VCaP (cell line): ENCODE measurements around the gene SERPINA12.

Source experiments
- H3K27ac ChIP-seq: fragments of 450-650 bp; 2 replicates; pipeline ENCODE4 v1.5.1; 2017
- TF ChIP-seq, protein P1 (sequence below): fragments of 450-650 bp; conservative IDR thresholded peaks from 2 replicates; pipeline ENCODE4 v1.5.1; 2017; ENCODE audit warnings: mild to moderate bottlenecking, moderate library complexity

SERPINA12 gene

DNA sequence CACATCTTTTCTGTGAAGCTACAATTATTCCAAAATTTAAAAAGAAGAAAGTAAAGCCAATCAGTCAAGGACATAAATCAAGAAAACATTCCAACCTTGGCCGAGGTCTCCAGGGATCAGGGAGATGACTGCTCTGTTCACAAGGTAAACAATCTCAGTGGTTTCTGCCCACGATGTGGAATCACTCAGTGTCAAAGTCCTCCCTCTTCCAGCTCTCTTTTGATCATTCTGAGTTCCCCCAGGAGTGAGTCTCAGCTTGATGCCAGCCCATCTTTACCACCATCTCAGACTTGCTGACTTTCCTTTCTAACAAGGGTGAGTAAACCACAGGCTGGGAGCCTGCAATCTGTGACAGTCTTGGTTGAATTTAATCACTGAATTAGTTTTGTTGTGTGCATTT lies 28.5 kb downstream of the SERPINA12 start:
- TF ChIP-seq, protein P1, sequence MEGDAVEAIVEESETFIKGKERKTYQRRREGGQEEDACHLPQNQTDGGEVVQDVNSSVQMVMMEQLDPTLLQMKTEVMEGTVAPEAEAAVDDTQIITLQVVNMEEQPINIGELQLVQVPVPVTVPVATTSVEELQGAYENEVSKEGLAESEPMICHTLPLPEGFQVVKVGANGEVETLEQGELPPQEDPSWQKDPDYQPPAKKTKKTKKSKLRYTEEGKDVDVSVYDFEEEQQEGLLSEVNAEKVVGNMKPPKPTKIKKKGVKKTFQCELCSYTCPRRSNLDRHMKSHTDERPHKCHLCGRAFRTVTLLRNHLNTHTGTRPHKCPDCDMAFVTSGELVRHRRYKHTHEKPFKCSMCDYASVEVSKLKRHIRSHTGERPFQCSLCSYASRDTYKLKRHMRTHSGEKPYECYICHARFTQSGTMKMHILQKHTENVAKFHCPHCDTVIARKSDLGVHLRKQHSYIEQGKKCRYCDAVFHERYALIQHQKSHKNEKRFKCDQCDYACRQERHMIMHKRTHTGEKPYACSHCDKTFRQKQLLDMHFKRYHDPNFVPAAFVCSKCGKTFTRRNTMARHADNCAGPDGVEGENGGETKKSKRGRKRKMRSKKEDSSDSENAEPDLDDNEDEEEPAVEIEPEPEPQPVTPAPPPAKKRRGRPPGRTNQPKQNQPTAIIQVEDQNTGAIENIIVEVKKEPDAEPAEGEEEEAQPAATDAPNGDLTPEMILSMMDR: no peak
- no peak overlapping the region for H3K27ac ChIP-seq

DNA sequence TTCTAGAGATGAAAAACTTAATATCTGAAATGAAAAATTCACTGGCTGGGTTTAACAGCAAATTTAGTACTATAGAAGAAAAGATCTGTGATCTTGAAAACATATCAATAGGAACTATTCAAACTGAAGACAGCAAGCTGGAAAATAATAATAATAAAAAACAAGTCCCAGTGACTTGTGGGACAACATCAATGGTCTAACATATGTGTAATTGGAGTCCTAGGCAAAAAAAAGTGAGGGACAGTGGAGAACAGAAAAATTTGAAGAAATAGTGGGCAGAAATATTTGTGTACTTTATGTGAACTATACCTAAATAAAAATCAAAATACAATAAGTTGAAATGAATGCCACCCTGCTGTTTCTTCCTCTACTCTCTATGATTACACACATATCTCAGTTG lies 30.8 kb downstream of the SERPINA12 start:
- TF ChIP-seq, protein P1: no peak
- H3K27ac ChIP-seq: no peak overlapping the region

DNA sequence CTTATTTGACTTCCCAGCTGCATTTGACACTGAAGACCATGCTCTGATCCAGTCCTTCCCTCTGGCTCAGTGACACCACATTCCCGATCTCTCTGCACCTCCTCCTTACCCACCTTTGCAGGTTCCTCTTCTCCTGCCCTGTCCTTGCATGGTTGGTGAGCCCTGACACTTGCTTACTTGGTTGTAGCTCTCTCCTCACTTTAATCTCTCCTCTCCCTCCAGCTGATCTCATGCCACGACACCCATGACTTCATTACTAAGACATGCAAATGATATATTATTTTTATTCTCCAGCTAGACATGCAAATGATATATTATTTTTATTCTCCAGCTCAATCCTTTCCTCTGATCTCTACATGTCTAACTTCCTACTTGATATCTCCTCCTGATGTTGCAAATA lies 33.2 kb downstream of the SERPINA12 start, which contains the start of gene SERPINA9:
Gene SERPINA9, minus strand, starts transcription at position 175 of the 400 bp plus-strand sequence. CDS start 6,357 bp downstream, outside the sequence.
- TF ChIP-seq, protein P1: no peak
- H3K27ac ChIP-seq: no peak within 1 kb of the TSS

DNA sequence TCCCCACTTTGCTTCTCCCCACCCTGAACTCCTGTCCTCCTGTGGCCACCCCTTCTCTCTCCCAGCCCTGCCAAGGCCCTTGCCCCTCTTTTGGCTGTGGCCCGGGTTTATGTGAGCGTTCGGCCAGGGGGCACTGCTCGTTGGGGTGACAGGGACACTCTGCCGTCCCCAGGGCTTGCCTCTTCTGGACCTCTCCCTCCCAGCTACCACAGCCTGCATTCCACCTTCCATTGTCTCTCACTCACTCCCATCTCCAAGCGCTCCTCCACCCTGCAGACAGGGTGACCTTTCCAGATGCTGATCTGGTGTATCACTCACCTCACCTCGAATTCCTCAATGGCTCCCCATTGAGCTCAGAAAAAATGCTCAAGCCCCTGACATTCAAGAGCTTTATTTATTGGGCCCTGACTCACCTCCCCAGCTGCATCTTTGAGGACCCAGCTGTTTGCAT lies 34.7 kb downstream of the SERPINA12 start:
- TF ChIP-seq, protein P1: no peak
- no peak overlapping the region for H3K27ac ChIP-seq

DNA sequence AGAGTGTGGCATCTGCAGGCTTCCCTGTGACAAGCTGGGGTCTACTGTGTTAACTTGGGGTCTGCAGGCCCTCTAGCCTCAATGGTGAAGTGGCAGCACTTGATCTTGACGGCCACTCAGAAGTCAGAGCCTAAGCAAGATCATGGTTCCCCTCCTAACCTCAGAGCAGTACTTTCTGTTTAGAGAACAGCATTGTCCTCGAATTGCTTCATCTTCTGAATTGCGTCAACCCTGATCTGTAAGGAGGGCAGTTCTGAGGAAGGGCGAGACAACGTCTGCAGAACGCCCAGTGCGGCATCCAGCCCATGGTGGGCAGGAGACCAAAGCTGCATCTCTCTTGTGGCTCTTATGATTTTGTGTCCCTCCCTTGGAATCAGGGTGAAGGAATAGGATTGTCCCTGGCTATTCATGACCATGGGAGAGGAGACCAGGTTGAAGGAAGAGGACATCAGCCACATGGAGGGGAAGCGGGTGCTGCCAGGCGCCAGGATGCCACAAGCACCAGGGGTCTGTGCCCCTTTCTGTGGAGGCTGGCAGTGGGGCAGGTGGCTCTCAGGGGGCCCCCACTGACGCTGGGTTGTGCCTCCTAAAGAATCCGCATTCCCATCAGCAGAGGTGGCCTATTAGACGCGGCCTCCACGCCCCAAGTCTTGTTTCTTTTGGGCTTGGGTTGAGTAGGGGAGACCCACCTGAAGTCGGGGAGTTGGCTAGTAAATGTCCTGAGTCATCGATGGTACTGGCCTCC lies 35.4 kb downstream of the SERPINA12 start:
- no peak overlapping the region for H3K27ac ChIP-seq
- TF ChIP-seq, protein P1: no peak

DNA sequence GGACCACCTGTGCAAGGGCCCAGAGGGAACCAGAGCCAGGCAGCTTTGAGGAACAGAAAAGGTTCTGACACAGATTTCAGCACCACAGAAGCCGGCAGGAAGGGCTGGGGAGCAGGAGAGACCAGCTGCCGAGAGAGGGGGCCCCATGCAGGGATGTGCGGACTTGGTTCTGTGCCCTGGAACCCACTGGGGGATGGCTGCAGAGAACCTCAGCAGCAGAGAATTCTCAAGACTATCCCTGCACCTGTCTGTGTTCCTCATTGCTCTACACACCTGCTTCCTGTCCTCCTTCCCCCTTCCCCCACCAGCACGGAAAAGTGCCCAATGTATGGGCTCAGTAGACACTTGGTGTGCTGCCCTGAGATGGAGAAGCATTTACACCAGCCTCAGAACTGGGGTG lies 36.4 kb downstream of the SERPINA12 start:
- TF ChIP-seq, protein P1: no peak
- no peak overlapping the region for H3K27ac ChIP-seq

DNA sequence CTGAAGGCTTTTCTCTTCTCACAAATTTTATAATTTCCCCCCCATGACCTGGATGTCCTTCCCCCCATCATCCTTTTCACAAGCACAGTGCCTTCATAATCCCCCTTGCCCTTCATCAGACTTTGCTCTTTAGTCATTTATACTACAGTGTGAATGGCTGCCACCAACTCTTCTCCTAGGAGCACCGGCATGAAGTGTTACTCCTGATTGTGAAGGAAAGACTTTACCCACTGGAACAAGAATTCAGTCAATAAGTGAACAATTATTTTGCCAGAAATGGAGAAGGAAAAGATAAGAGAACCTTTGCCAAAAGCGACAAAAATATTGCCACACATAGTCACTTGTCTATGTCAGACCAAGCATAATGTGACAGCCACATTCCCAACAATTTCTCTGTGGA lies 38.2 kb downstream of the SERPINA12 start:
- TF ChIP-seq, protein P1: no peak
- H3K27ac ChIP-seq: no peak overlapping the region
